ENCODE measurements around the gene MEMO1. TPM values are rescaled to one million over a fixed set of nuclear protein-coding genes. Genes with fewer than 3 reads are reported as not detected.
"Not testable (repeated sequence)": the region's sequence is repeated elsewhere in the genome, so short reads cannot be mapped to it uniquely, and the experiment has no call there.

The MEMO1 gene
- total RNA-seq (56.0 TPM), polyA plus RNA-seq (34.7 TPM)

GRCh38 chr2:32010670-32011484 is at the start of gene MEMO1:
TSS of gene MEMO1 (minus strand) at chr2:32011008. CDS start at chr2:32010247, 761 bp downstream.
- Histone ChIP-seq H3K27ac (ENCODE audit: low read depth) (peak within 1 kb of the TSS; percentile 83), H3K36me3 (ENCODE audit: insufficient read depth) (peaks cover 2% of the 10 kb centered on the region), H3K4me3 (ENCODE audit: low read depth, low read length) (peak within 1 kb of the TSS; percentile 87), H3K4me1 (ENCODE audit: insufficient read depth) (no peaks in the 10 kb centered on the region)
- peak; percentile 84 for DNase-seq (ENCODE audit: extremely low spot score)
- WGBS, result 1% methylated on average over 52 of the region's 57 CpGs

- H3K4me3 ChIP-seq (ENCODE audit: low read depth, low read length), result no peak overlapping the region
- 90% methylated on average over 2 of the region's 2 CpGs for WGBS
Measured at GRCh38 chr2:32060266-32060665, 49.5 kb upstream of the MEMO1 start.

GRCh38 chr2:32058130-32058529 is 47.3 kb upstream of the MEMO1 start:
- H3K4me1 ChIP-seq (ENCODE audit: insufficient read depth), result no peaks in the 10 kb centered on the region
- WGBS, result 89% methylated on average over 2 of the region's 2 CpGs
- no peak for DNase-seq (ENCODE audit: extremely low spot score)
- no peak overlapping the region for H3K27ac ChIP-seq (ENCODE audit: low read depth)
- no peak overlapping the region for H3K4me3 ChIP-seq (ENCODE audit: low read depth, low read length)
- H3K36me3 ChIP-seq (ENCODE audit: insufficient read depth), result no peaks in the 10 kb centered on the region

More at GRCh38 chr2:32060266-32060665, 49.5 kb upstream of the MEMO1 start:
- no peaks in the 10 kb centered on the region for H3K4me1 ChIP-seq (ENCODE audit: insufficient read depth)
- DNase-seq (ENCODE audit: extremely low spot score), result no peak
- H3K27ac ChIP-seq (ENCODE audit: low read depth), result no peak overlapping the region
- no peaks in the 10 kb centered on the region for H3K36me3 ChIP-seq (ENCODE audit: insufficient read depth)

- H3K36me3 ChIP-seq (ENCODE audit: insufficient read depth); DNase-seq (ENCODE audit: extremely low spot score); H3K4me3 ChIP-seq (ENCODE audit: low read depth, low read length); H3K27ac ChIP-seq (ENCODE audit: low read depth); H3K4me1 ChIP-seq (ENCODE audit: insufficient read depth): not testable (repeated sequence)
- 64% methylated on average over 3 of the region's 3 CpGs for WGBS
Measured at GRCh38 chr2:32054583-32054982, 43.8 kb upstream of the MEMO1 start.

DNA sequence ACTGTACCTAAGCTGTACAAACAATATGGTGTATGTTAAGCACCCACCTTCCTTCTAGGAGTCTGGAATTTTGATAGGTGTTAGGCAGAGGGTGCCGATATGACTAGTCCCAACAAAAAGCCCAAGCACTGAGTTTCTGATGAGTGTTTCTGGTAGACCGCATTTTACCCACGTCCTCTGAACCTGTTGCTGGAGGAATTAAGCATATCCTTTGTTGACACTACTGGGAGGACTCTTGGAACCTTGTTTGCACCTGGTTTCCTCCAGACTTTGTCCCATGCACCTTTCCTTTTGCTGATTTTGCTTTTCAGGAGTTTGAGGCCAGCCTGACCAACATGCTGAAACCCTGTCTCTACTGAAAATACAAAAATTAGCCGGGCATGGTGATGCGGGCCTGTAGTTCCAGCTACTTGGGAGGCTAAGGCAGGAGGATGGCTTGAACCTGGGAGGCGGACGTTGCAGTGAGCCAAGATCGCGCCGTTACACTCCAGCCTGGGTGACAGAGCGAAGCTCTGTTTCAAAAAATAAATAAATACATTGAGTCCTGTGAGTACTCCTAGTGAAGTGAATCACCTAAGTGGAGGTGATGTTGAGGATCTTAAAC is 41.1 kb upstream of the MEMO1 start:
- Histone ChIP-seq H3K4me3 (ENCODE audit: low read depth, low read length) (no peak overlapping the region), H3K36me3 (ENCODE audit: insufficient read depth) (no peaks in the 10 kb centered on the region), H3K27ac (ENCODE audit: low read depth) (no peak overlapping the region), H3K4me1 (ENCODE audit: insufficient read depth) (no peaks in the 10 kb centered on the region)
- WGBS, result 92% methylated on average over 11 of the region's 11 CpGs
- DNase-seq (ENCODE audit: extremely low spot score), result no peak

DNA sequence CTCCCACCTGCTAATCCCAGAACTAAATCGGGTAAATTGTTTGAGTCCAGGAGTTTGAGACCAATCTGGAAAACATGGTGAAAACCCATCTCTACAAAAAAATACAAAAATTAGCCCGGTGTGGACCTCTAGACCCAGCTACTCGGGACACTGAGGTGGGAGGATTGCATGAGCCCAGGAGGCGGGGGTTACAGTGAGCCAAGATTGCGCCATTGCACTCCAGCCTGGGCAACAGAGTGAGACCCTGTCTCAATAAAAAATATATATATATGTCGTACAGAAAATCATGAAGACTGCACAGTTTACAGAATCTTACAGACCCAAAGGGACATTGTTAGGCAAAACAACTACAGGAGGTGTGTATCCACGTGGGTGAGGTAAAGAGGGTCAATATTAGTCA is 32.8 kb upstream of the MEMO1 start:
- Histone ChIP-seq H3K27ac (ENCODE audit: low read depth) (no peak overlapping the region), H3K4me1 (ENCODE audit: insufficient read depth) (no peaks in the 10 kb centered on the region), H3K4me3 (ENCODE audit: low read depth, low read length) (no peak overlapping the region), H3K36me3 (ENCODE audit: insufficient read depth) (no peaks in the 10 kb centered on the region)
- no peak for DNase-seq (ENCODE audit: extremely low spot score)
- 80% methylated on average over 7 of the region's 7 CpGs for WGBS

DNA sequence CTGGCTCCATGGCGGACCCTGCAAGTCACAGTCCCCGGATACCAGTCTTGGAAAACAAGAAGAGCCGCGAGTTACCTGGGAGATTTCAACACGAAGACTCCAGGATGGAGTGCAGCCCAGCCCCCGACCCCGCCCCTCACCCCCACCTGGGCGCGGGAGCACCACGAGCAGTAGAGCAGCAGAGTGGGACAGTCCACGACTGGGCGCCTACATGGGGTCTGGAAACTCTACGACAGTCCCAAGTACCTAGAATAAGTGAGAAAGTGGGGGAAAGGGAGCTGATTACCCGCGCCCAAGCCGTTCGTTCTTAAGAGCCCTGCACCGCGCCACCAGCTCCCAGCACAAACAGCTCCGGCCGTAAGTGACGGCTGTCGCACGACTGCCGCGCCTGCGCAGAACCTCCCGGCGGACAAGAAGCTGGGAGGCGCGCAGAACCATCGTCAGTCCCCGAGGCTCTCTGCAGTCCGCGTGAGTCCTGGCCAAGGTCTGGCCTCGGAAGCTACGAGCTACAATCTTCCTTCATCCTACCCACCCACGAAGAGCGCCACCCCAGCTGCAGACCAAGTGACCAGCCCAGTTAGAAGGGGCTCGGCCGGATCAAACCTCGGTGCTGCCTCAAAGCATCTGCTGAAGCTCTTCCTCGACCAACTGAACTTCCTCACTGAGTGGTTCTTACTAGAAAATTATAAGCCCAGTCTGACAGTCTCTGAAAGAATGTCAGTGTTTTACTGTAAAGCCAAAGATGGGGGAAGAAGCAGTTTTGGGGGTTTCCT is 28.8 kb upstream of the MEMO1 start, which contains the start of gene DPY30:
DPY30 (minus strand) TSS at position 359 of the 773 bp plus-strand sequence; CDS start at position 10, 349 bp downstream.
- peak within 1 kb of the TSS; percentile 92 for H3K4me3 ChIP-seq (ENCODE audit: low read depth, low read length)
- WGBS, result under 1% methylated on average over 43 of the region's 43 CpGs
- H3K4me1 ChIP-seq (ENCODE audit: insufficient read depth), result no peaks in the 10 kb centered on the region
- DNase-seq (ENCODE audit: extremely low spot score), result peak; percentile 84
- H3K27ac ChIP-seq (ENCODE audit: low read depth), result peak within 1 kb of the TSS; percentile 58
- H3K36me3 ChIP-seq (ENCODE audit: insufficient read depth), result peaks cover 2% of the 10 kb centered on the region

DNA sequence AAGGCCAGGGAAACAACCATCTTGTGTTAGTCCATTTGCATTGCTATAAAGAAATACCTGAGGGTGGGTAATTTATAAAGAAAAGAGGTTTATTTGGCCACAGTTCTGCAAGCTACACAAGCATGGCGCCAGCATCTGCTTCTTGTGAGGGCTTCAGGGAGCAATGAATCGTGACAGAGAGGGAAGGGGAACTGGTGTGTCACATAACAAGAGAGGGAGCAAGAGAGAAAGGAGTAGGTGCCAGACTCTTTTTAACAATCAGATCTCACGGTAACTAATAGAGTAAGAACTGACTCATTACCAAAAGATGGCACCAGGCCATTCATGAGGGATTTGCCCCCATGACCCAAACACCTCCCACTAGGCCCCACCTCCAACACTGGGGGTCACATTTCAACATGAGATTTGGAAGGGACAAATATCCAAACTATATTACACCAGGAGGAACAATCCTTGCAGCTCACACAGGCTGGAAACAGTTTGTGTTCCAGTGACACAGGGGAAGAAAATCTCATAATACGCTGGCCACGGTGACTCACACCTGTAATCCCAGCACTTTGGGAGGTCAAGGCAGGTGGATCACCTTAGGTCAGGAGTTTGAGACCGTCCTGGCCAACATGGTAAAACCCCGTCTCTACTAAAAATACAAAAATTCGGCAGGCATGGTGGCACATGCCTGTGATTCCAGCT is 23.5 kb upstream of the MEMO1 start:
- not testable (repeated sequence) for H3K4me3 ChIP-seq (ENCODE audit: low read depth, low read length); H3K27ac ChIP-seq (ENCODE audit: low read depth); H3K4me1 ChIP-seq (ENCODE audit: insufficient read depth); H3K36me3 ChIP-seq (ENCODE audit: insufficient read depth); DNase-seq (ENCODE audit: extremely low spot score)
- 94% methylated on average over 8 of the region's 8 CpGs for whole genome bisulfite sequencing

GRCh38 chr2:32018789-32019482 is 8.1 kb upstream of the MEMO1 start:
- not testable (repeated sequence) for H3K4me3 ChIP-seq (ENCODE audit: low read depth, low read length); H3K36me3 ChIP-seq (ENCODE audit: insufficient read depth); H3K27ac ChIP-seq (ENCODE audit: low read depth); H3K4me1 ChIP-seq (ENCODE audit: insufficient read depth); DNase-seq (ENCODE audit: extremely low spot score)
- 93% methylated on average over 9 of the region's 9 CpGs for WGBS

DNA sequence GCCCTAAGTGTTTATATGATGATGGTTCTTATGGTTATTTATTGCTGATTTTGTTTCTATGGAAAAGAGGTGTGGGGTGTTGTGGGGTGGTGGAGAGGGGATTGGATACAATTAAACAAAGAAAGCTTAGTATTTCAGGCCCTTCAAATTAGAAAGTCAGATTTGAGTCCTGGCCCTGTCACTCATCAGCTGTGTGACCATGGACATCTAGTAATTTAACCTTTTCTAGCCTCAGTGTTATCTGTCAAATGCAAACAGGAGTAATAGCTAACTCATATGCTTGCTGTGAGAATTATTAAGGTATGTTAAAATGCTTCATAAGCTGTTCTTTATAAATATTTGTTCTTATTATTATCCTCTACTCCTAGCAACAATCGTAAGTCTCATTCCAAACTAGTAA is 2.1 kb upstream of the MEMO1 start:
- H3K4me3 ChIP-seq (ENCODE audit: low read depth, low read length), result no peak overlapping the region
- DNase-seq (ENCODE audit: extremely low spot score), result no peak
- 48% methylated on average over 1 of the region's 1 CpG for WGBS

DNA sequence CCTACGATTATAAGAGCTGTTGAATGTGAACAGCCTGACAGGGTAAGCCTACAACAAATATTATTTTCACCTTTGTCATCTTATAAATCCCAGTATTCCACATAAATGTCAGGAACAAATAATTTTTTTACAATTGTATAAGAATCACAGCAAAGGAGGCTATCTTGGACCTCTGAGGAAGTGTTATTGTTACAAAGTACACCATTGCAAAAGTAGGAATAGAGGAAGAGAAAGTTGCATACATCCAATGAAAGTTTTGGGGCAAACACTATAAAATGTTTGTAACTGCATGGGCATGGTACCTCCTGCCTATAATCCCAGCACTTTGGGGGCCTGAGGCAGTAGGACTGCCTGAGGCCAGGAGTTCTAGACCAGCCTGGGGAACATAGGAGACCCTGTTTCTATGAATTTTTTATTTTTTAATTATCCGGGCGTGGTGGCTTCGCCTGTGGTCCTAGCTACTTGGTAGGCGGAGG is 715 bp upstream of the MEMO1 start:
- WGBS, result 75% methylated on average over 5 of the region's 5 CpGs
- H3K4me1 ChIP-seq (ENCODE audit: insufficient read depth), result no peaks in the 10 kb centered on the region
- peak overlapping the region; percentile 71 for H3K27ac ChIP-seq (ENCODE audit: low read depth)

More for the DNA sequence above, 2.1 kb upstream of the MEMO1 start:
- Histone ChIP-seq H3K4me1 (ENCODE audit: insufficient read depth) (no peaks in the 10 kb centered on the region), H3K36me3 (ENCODE audit: insufficient read depth) (peaks cover 2% of the 10 kb centered on the region), H3K27ac (ENCODE audit: low read depth) (no peak overlapping the region)

GRCh38 chr2:32010280-32010669 is 533 bp downstream of the MEMO1 start:
- H3K36me3 ChIP-seq (ENCODE audit: insufficient read depth); H3K4me1 ChIP-seq (ENCODE audit: insufficient read depth); DNase-seq (ENCODE audit: extremely low spot score): not testable (repeated sequence)
- Histone ChIP-seq H3K27ac (ENCODE audit: low read depth) (peak overlapping the region; percentile 83), H3K4me3 (ENCODE audit: low read depth, low read length) (peak overlapping the region; percentile 87)
- WGBS, result 2% methylated on average over 26 of the region's 43 CpGs

More for the DNA sequence above, 715 bp upstream of the MEMO1 start:
- H3K4me3 ChIP-seq (ENCODE audit: low read depth, low read length), result peak overlapping the region; percentile 87
- peaks cover 2% of the 10 kb centered on the region for H3K36me3 ChIP-seq (ENCODE audit: insufficient read depth)
- DNase-seq (ENCODE audit: extremely low spot score), result no peak
